ENCODE measurements around the gene HSBP1L1.

HSBP1L1 gene

GRCh38 chr18:79960921-79961526 is 3.4 kb upstream of the HSBP1L1 start:
- Histone ChIP-seq H3K4me1 (ENCODE audit: control insufficient read depth in 1 of 2, insufficient read depth in 2 of 2, low read length in 2 of 2) (peaks cover 21 to 23% of the 10 kb centered on the region in 2 experiments), H3K36me3 (ENCODE audit: control insufficient read depth in 1 of 2, insufficient read depth in 2 of 2, low read length in 2 of 2) (no peaks in the 10 kb centered on the region), H3K23ac (ENCODE audit: low read length) (no peak overlapping the region), H3K27ac (ENCODE audit: low read depth, low read length) (no peak overlapping the region), H2BK5ac (ENCODE audit: low read depth, low read length, poor library complexity) (no peak overlapping the region), H2BK120ac (ENCODE audit: insufficient read depth, low read length, poor library complexity) (no peak overlapping the region), H3K9ac (ENCODE audit: low read length) (no peak overlapping the region), H2AFZ (ENCODE audit: insufficient read depth, low read length, poor library complexity) (no peak overlapping the region), H3K14ac (ENCODE audit: low read length) (no peak overlapping the region), H3K27me3 (ENCODE audit: insufficient read depth, low read length) (no peaks in the 10 kb centered on the region), H4K12ac (ENCODE audit: low read depth, low read length) (no peak overlapping the region), H3K4ac (ENCODE audit: low read depth, low read length) (no peak overlapping the region), H4K8ac (ENCODE audit: low read depth, low read length) (no peak overlapping the region), H3K9me3 (ENCODE audit: insufficient read depth, low read depth, low read length) (no peaks in the 10 kb centered on the region), H3K4me3 (ENCODE audit: low read depth, low read length) (no peak overlapping the region), H2AK5ac (ENCODE audit: low read length) (no peak overlapping the region), H4K91ac (ENCODE audit: low read depth, low read length) (no peak overlapping the region), H2BK12ac (ENCODE audit: low read length) (no peak overlapping the region), H3K79me1 (ENCODE audit: low read length) (peaks cover 11% of the 10 kb centered on the region), H3K79me2 (ENCODE audit: control insufficient read depth, insufficient read depth, low read length, poor library complexity) (peaks cover 9% of the 10 kb centered on the region), H3K4me2 (ENCODE audit: low read length) (no peak overlapping the region), H3K18ac (ENCODE audit: low read length) (no peak overlapping the region)
- DNase-seq, result no peak
- WGBS (ENCODE audit: extremely low coverage, insufficient coverage, insufficient read length), result no CpG with 5 or more reads among the region's 16 CpGs

GRCh38 chr18:79961527-79962291 is 2.7 kb upstream of the HSBP1L1 start:
- no peak overlapping the region for H3K4me3 ChIP-seq (ENCODE audit: low read depth, low read length)
- H4K91ac ChIP-seq (ENCODE audit: low read depth, low read length), result peak overlapping the region; percentile 62
- peak overlapping the region; percentile 3 for H2BK12ac ChIP-seq (ENCODE audit: low read length)
- no peaks in the 10 kb centered on the region for H3K27me3 ChIP-seq (ENCODE audit: insufficient read depth, low read length)
- H3K36me3 ChIP-seq (ENCODE audit: control insufficient read depth in 1 of 2, insufficient read depth in 2 of 2, low read length in 2 of 2), result no peaks in the 10 kb centered on the region
- no peak overlapping the region for H2AFZ ChIP-seq (ENCODE audit: insufficient read depth, low read length, poor library complexity)
- H3K23ac ChIP-seq (ENCODE audit: low read length), result no peak overlapping the region
- H3K4ac ChIP-seq (ENCODE audit: low read depth, low read length), result no peak overlapping the region
- no peak overlapping the region for H3K27ac ChIP-seq (ENCODE audit: low read depth, low read length)
- H2BK5ac ChIP-seq (ENCODE audit: low read depth, low read length, poor library complexity), result no peak overlapping the region
- no peak for DNase-seq
- H3K18ac ChIP-seq (ENCODE audit: low read length), result peak overlapping the region; percentile 41
- H3K9me3 ChIP-seq (ENCODE audit: insufficient read depth, low read depth, low read length), result no peaks in the 10 kb centered on the region
- H3K4me2 ChIP-seq (ENCODE audit: low read length), result no peak overlapping the region
- peaks cover 9% of the 10 kb centered on the region for H3K79me2 ChIP-seq (ENCODE audit: control insufficient read depth, insufficient read depth, low read length, poor library complexity)
- no peak overlapping the region for H3K9ac ChIP-seq (ENCODE audit: low read length)
- no peak overlapping the region for H2AK5ac ChIP-seq (ENCODE audit: low read length)
- peaks cover 11% of the 10 kb centered on the region for H3K79me1 ChIP-seq (ENCODE audit: low read length)
- peak overlapping the region; percentile 37 for H3K14ac ChIP-seq (ENCODE audit: low read length)
- H4K8ac ChIP-seq (ENCODE audit: low read depth, low read length), result no peak overlapping the region
- no CpG with 5 or more reads among the region's 29 CpGs for WGBS (ENCODE audit: extremely low coverage, insufficient coverage, insufficient read length)
- H4K12ac ChIP-seq (ENCODE audit: low read depth, low read length), result no peak overlapping the region
- H3K4me1 ChIP-seq (ENCODE audit: control insufficient read depth in 1 of 2, insufficient read depth in 2 of 2, low read length in 2 of 2), result peaks cover 21 to 23% of the 10 kb centered on the region in 2 experiments
- H2BK120ac ChIP-seq (ENCODE audit: insufficient read depth, low read length, poor library complexity), result no peak overlapping the region

- no peak overlapping the region for H2AK5ac ChIP-seq (ENCODE audit: low read length)
Measured at GRCh38 chr18:79962311-79962710, 2.1 kb upstream of the HSBP1L1 start.

GRCh38 chr18:79962835-79963657 is 1.4 kb upstream of the HSBP1L1 start:
- H4K12ac ChIP-seq (ENCODE audit: low read depth, low read length), result no peak overlapping the region
- H3K79me2 ChIP-seq (ENCODE audit: control insufficient read depth, insufficient read depth, low read length, poor library complexity), result peaks cover 9% of the 10 kb centered on the region
- H3K4me1 ChIP-seq (ENCODE audit: control insufficient read depth in 1 of 2, insufficient read depth in 2 of 2, low read length in 2 of 2), result peaks cover 21 to 23% of the 10 kb centered on the region in 2 experiments
- H3K18ac ChIP-seq (ENCODE audit: low read length), result no peak overlapping the region
- no peaks in the 10 kb centered on the region for H3K9me3 ChIP-seq (ENCODE audit: insufficient read depth, low read depth, low read length)
- no CpG with 5 or more reads among the region's 30 CpGs for WGBS (ENCODE audit: extremely low coverage, insufficient coverage, insufficient read length)
- H3K23ac ChIP-seq (ENCODE audit: low read length), result no peak overlapping the region
- DNase-seq, result no peak
- peak overlapping the region; percentile 0 for H2BK12ac ChIP-seq (ENCODE audit: low read length)
- H2AK5ac ChIP-seq (ENCODE audit: low read length), result peak overlapping the region; percentile 30
- H3K27ac ChIP-seq (ENCODE audit: low read depth, low read length), result no peak overlapping the region
- peaks cover 11% of the 10 kb centered on the region for H3K79me1 ChIP-seq (ENCODE audit: low read length)
- no peak overlapping the region for H3K4me2 ChIP-seq (ENCODE audit: low read length)
- no peaks in the 10 kb centered on the region for H3K27me3 ChIP-seq (ENCODE audit: insufficient read depth, low read length)
- no peak overlapping the region for H3K4me3 ChIP-seq (ENCODE audit: low read depth, low read length)
- peak overlapping the region; percentile 50 for H4K8ac ChIP-seq (ENCODE audit: low read depth, low read length)
- no peak overlapping the region for H3K4ac ChIP-seq (ENCODE audit: low read depth, low read length)
- H4K91ac ChIP-seq (ENCODE audit: low read depth, low read length), result no peak overlapping the region
- no peak overlapping the region for H3K9ac ChIP-seq (ENCODE audit: low read length)
- H2BK5ac ChIP-seq (ENCODE audit: low read depth, low read length, poor library complexity), result no peak overlapping the region
- no peak overlapping the region for H2AFZ ChIP-seq (ENCODE audit: insufficient read depth, low read length, poor library complexity)
- peaks cover 2 to 3% of the 10 kb centered on the region in 2 experiments for H3K36me3 ChIP-seq (ENCODE audit: control insufficient read depth in 1 of 2, insufficient read depth in 2 of 2, low read length in 2 of 2)
- H2BK120ac ChIP-seq (ENCODE audit: insufficient read depth, low read length, poor library complexity), result no peak overlapping the region
- H3K14ac ChIP-seq (ENCODE audit: low read length), result no peak overlapping the region

More at GRCh38 chr18:79962311-79962710, 2.1 kb upstream of the HSBP1L1 start:
- peaks cover 21 to 23% of the 10 kb centered on the region in 2 experiments for H3K4me1 ChIP-seq (ENCODE audit: control insufficient read depth in 1 of 2, insufficient read depth in 2 of 2, low read length in 2 of 2)
- no peak overlapping the region for H2AFZ ChIP-seq (ENCODE audit: insufficient read depth, low read length, poor library complexity)
- no peak overlapping the region for H3K9ac ChIP-seq (ENCODE audit: low read length)
- peak overlapping the region; percentile 62 for H4K91ac ChIP-seq (ENCODE audit: low read depth, low read length)
- WGBS (ENCODE audit: extremely low coverage, insufficient coverage, insufficient read length), result no CpG with 5 or more reads among the region's 10 CpGs
- no peak overlapping the region for H3K23ac ChIP-seq (ENCODE audit: low read length)
- DNase-seq, result peak; percentile 87 to 90
- H3K27ac ChIP-seq (ENCODE audit: low read depth, low read length), result no peak overlapping the region
- no peak overlapping the region for H4K8ac ChIP-seq (ENCODE audit: low read depth, low read length)
- no peaks in the 10 kb centered on the region for H3K27me3 ChIP-seq (ENCODE audit: insufficient read depth, low read length)
- no peak overlapping the region for H2BK120ac ChIP-seq (ENCODE audit: insufficient read depth, low read length, poor library complexity)
- H3K18ac ChIP-seq (ENCODE audit: low read length), result peak overlapping the region; percentile 41
- no peaks in the 10 kb centered on the region for H3K9me3 ChIP-seq (ENCODE audit: insufficient read depth, low read depth, low read length)
- no peak overlapping the region for H2BK5ac ChIP-seq (ENCODE audit: low read depth, low read length, poor library complexity)
- H4K12ac ChIP-seq (ENCODE audit: low read depth, low read length), result no peak overlapping the region
- no peak overlapping the region for H3K4ac ChIP-seq (ENCODE audit: low read depth, low read length)
- H3K4me3 ChIP-seq (ENCODE audit: low read depth, low read length), result no peak overlapping the region
- peak overlapping the region; percentile 3 for H2BK12ac ChIP-seq (ENCODE audit: low read length)
- H3K79me2 ChIP-seq (ENCODE audit: control insufficient read depth, insufficient read depth, low read length, poor library complexity), result peaks cover 9% of the 10 kb centered on the region
- H3K79me1 ChIP-seq (ENCODE audit: low read length), result peaks cover 11% of the 10 kb centered on the region
- H3K14ac ChIP-seq (ENCODE audit: low read length), result no peak overlapping the region
- no peaks in the 10 kb centered on the region for H3K36me3 ChIP-seq (ENCODE audit: control insufficient read depth in 1 of 2, insufficient read depth in 2 of 2, low read length in 2 of 2)
- H3K4me2 ChIP-seq (ENCODE audit: low read length), result no peak overlapping the region

Measured in trophoblast cell (in vitro differentiated cells and primary cell).